K562 (cell line): ENCODE data around the gene CLNK.

Experiments used
- CTBP1 ChIP-seq: fragments of 450-650 bp; IDR thresholded peaks from 2 replicates; pipeline ENCODE4 v1.6.1; 2016; ENCODE audit warnings: borderline replicate concordance
- KAT7 ChIP-seq: sonication (generic); formaldehyde crosslinking; IDR thresholded peaks from 2 replicates; pipeline ENCODE4 v1.8.0; 2022; ENCODE audit warnings: missing genetic modification reagents, mild to moderate bottlenecking, borderline replicate concordance
- NFE2 ChIP-seq: IDR thresholded peaks from 2 replicates; pipeline ENCODE4 v1.6.1; 2014; ENCODE audit warnings: antibody characterized with exemption, low read depth
- NR2F6 ChIP-seq: fragments of 450-650 bp; formaldehyde crosslinking; IDR thresholded peaks from 2 replicates; pipeline ENCODE4 v1.4.0; 2020; ENCODE audit warnings: mild to moderate bottlenecking
- OTX1 ChIP-seq: fragments of 450-650 bp; formaldehyde crosslinking; IDR thresholded peaks from 2 replicates; pipeline ENCODE4 v1.4.0; 2022; ENCODE audit warnings: mild to moderate bottlenecking
- POLR2AphosphoS2 ChIP-seq: IDR thresholded peaks from 2 replicates; pipeline ENCODE4 v1.6.1; 2012; ENCODE audit warnings: low read length, improper control_type of control experiment
- POLR2AphosphoS5 ChIP-seq: IDR thresholded peaks from 2 replicates; pipeline ENCODE4 v1.6.1; 2011; ENCODE audit warnings: mild to moderate bottlenecking, low read depth, low read length, moderate library complexity; ENCODE audit not compliant: control insufficient read depth, insufficient read depth
- TCF7L2 ChIP-seq: fragments of 150-350 bp; IDR thresholded peaks from 2 replicates; pipeline ENCODE4 v1.6.1; 2016; ENCODE audit warnings: low read depth, mild to moderate bottlenecking, low read length, moderate library complexity
- ZBTB43 ChIP-seq: sonication (generic); formaldehyde crosslinking; IDR thresholded peaks from 2 replicates; pipeline ENCODE4 v1.8.0; 2023; ENCODE audit warnings: mild to moderate bottlenecking, missing genetic modification reagents

- TF ChIP-seq OTX1 (CRISPR knock-in tag) (no peak), POLR2AphosphoS5 (no peak), NR2F6 (CRISPR knock-in tag) (no peak), KAT7 (CRISPR knock-in tag) (no peak), CTBP1 (no peak), TCF7L2 (no peak), ZBTB43 (CRISPR knock-in tag) (no peak), NFE2 (no peak), POLR2AphosphoS2 (no peak)
Measured at GRCh38 chr4:10715135-10715534, 30.6 kb upstream of the CLNK start.
